Muscle layer of colon (tissue), 2 donors: ENCODE data around the gene CPEB2.

Experiments
- H3K27ac ChIP-seq: one replicate; pipeline ENCODE4 v1.7.0; 2013; ENCODE audit warnings: low read depth, mild to moderate bottlenecking, low read length, moderate library complexity
- H3K27me3 ChIP-seq, 2 donors: one replicate each; pipeline ENCODE4 v1.7.0; 2013; ENCODE audit warnings: low read length in 2 of 2, mild to moderate bottlenecking in 2 of 2; ENCODE audit not compliant: insufficient read depth in 2 of 2, control insufficient read depth in 1 of 2
- H3K36me3 ChIP-seq: one replicate; pipeline ENCODE4 v1.7.0; 2013; ENCODE audit warnings: mild to moderate bottlenecking, low read length; ENCODE audit not compliant: insufficient read depth
- H3K4me1 ChIP-seq: one replicate; pipeline ENCODE4 v1.7.0; 2013; ENCODE audit warnings: mild to moderate bottlenecking, low read length; ENCODE audit not compliant: insufficient read depth
- H3K4me3 ChIP-seq, 2 donors: one replicate each; pipeline ENCODE4 v1.7.0; 2013; ENCODE audit warnings: low read length in 2 of 2, low read depth in 1 of 2, mild to moderate bottlenecking in 1 of 2, moderate library complexity in 1 of 2
- H3K9ac ChIP-seq: one replicate; pipeline ENCODE4 v1.7.0; 2013; ENCODE audit warnings: low read length
- H3K9me3 ChIP-seq: one replicate; pipeline ENCODE4 v1.7.0; 2013; ENCODE audit warnings: mild to moderate bottlenecking, low read length
- donor health status: abdominal sarcoma.
- donor health status: Adenocarcinoma of cecum.

The CPEB2 gene

DNA sequence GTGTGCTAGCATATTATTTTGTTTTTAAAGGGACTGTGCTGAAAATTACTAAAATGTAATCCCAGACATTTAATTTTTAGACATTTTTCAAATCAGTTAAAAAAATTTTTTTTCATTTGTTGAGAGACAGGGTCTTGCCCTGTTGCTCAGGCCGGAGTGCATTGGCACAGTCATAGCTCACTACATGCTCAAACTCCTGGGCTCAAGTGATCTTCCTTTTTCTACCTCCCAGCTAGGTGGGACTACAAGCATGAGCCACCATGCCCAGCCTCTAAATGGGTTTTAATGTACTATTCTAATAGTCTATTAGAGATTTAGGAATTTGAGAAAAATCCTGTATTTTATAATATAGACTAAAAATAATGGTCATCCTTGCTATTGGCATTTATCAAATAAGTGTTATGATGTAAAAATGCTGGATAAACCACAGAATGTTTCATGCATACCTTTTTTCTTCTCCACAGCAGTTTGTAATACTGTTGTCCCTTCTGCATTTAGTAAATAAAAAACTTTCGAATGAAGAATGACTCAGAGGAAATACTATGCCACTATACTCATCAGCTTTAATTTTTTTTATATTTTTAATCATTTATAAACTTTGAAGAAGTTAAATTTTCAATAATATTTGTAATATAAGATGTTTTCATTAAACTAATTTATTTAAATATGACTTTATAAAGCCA, 29.9 kb downstream of the CPEB2 start:
- H3K9me3 ChIP-seq, result no peaks in the 10 kb centered on the region
- H3K9ac ChIP-seq, result no peak overlapping the region
- H3K4me3 ChIP-seq, result no peak overlapping the region
- H3K27ac ChIP-seq, result no peak overlapping the region
- peaks cover 40% of the 10 kb centered on the region for H3K4me1 ChIP-seq
- no peaks in the 10 kb centered on the region for H3K27me3 ChIP-seq
- peaks cover 12% of the 10 kb centered on the region for H3K36me3 ChIP-seq

GRCh38 chr4:15034071-15034764, 31.9 kb downstream of the CPEB2 start:
- no peaks in the 10 kb centered on the region for H3K27me3 ChIP-seq
- H3K9me3 ChIP-seq, result no peaks in the 10 kb centered on the region
- peaks cover 12% of the 10 kb centered on the region for H3K36me3 ChIP-seq
- H3K9ac ChIP-seq, result no peak overlapping the region
- peaks cover 40% of the 10 kb centered on the region for H3K4me1 ChIP-seq
- no peak overlapping the region for H3K4me3 ChIP-seq
- H3K27ac ChIP-seq, result no peak overlapping the region

- Histone ChIP-seq H3K36me3 (peaks cover 12% of the 10 kb centered on the region), H3K27ac (no peak overlapping the region), H3K4me1 (peaks cover 40% of the 10 kb centered on the region), H3K9me3 (no peaks in the 10 kb centered on the region), H3K27me3 (no peaks in the 10 kb centered on the region), H3K9ac (no peak overlapping the region), H3K4me3 (no peak overlapping the region)
Measured at GRCh38 chr4:15035159-15035558, 32.9 kb downstream of the CPEB2 start.

DNA sequence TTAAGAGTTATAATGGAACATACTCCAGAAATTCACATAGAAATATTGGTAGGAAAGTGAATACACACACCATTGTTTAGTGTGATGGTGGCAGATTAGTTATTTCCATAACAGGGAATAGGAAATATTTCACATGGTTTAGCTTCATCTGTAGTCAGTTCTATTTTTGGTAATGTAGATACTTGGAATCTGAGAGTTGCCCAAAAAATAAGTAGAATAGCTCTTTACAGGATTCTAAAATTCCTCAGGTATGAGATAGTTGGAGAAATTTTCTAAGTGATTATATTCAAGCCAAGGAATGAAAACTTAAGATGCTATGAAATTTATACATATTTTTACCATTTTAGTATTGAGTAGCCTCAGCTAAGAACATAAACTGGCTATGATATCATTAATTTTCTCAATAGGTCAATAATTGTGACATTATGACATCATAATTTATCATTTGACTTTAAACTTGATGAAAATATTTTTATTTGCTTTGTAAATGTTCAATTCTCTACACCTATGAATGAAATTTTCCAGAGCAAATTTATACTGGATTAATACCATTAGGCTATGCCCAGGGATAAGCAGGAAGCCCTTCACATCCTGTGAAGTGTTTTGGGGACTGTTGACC, 35.8 kb downstream of the CPEB2 start:
- H3K9ac ChIP-seq, result no peak overlapping the region
- peaks cover 12% of the 10 kb centered on the region for H3K36me3 ChIP-seq
- no peaks in the 10 kb centered on the region for H3K9me3 ChIP-seq
- H3K4me3 ChIP-seq, result no peak overlapping the region
- H3K27ac ChIP-seq, result no peak overlapping the region
- H3K27me3 ChIP-seq, result no peaks in the 10 kb centered on the region
- H3K4me1 ChIP-seq, result peaks cover 31% of the 10 kb centered on the region

DNA sequence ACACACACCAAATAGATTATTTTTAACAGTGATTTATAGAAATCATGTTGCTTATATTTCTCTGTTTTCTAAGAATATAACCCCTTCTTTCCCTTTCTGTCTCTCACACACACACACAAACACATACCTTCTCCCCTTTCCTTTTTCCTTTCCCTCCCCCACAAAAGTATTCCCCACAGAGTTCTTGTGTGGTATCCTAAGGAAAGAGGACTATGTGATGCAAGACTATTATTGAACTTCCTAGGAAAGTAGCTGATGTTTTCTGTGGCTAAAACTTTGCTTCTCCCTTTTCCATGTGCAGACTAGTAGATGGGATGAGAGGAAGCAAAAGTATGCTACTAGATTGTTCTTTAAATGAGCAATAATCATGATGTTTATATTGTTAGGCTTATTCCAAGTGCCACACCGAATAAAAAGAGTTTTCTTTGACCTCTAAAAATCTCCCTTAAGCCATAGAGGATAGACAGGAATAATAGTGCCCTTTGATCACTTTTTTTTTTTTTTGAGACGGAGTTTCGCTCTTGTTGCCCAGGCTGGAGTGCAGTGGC, 38.7 kb downstream of the CPEB2 start:
- no peaks in the 10 kb centered on the region for H3K36me3 ChIP-seq
- no peaks in the 10 kb centered on the region for H3K9me3 ChIP-seq
- no peak overlapping the region for H3K4me3 ChIP-seq
- H3K27me3 ChIP-seq, result no peaks in the 10 kb centered on the region
- no peak overlapping the region for H3K9ac ChIP-seq
- peaks cover 17% of the 10 kb centered on the region for H3K4me1 ChIP-seq
- H3K27ac ChIP-seq, result no peak overlapping the region

GRCh38 chr4:15042529-15043167, 40.4 kb downstream of the CPEB2 start:
- H3K9me3 ChIP-seq, result no peaks in the 10 kb centered on the region
- no peak overlapping the region for H3K4me3 ChIP-seq
- no peak overlapping the region for H3K27ac ChIP-seq
- H3K27me3 ChIP-seq, result no peaks in the 10 kb centered on the region
- H3K9ac ChIP-seq, result no peak overlapping the region
- peaks cover 17% of the 10 kb centered on the region for H3K4me1 ChIP-seq
- H3K36me3 ChIP-seq, result no peaks in the 10 kb centered on the region

DNA sequence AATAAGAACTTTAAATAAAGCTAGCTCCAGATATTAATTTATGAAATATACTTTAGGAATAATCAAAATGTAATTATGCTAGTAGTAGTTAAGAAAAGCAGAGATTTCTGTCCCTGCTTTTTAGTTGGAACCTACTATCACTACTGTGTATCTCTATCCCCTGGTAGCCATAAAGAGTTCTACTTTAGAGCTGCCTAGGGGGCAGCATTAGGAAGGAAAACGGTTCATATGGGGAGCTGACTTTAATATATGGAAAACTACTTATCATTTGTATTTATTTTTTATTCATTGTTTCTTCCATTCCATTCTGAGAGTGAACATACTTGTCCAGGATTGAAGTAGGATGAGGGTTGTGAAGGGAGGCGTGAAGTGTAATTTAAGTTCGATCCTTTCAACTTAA, 40.9 kb downstream of the CPEB2 start:
- Histone ChIP-seq H3K9me3 (no peaks in the 10 kb centered on the region), H3K36me3 (no peaks in the 10 kb centered on the region), H3K27me3 (no peaks in the 10 kb centered on the region), H3K4me3 (no peak overlapping the region), H3K27ac (no peak overlapping the region), H3K4me1 (peaks cover 17% of the 10 kb centered on the region), H3K9ac (no peak overlapping the region)

GRCh38 chr4:15043922-15044321, 41.6 kb downstream of the CPEB2 start:
- Histone ChIP-seq H3K4me1 (peaks cover 17% of the 10 kb centered on the region), H3K27ac (no peak overlapping the region), H3K9ac (no peak overlapping the region)

GRCh38 chr4:15054541-15054940, 52.3 kb downstream of the CPEB2 start:
- Histone ChIP-seq H3K36me3 (peaks cover 28% of the 10 kb centered on the region), H3K4me3 (no peak overlapping the region), H3K4me1 (no peaks in the 10 kb centered on the region), H3K27ac (no peak overlapping the region), H3K27me3 (no peaks in the 10 kb centered on the region), H3K9me3 (no peaks in the 10 kb centered on the region), H3K9ac (no peak overlapping the region)

More at GRCh38 chr4:15043922-15044321, 41.6 kb downstream of the CPEB2 start:
- Histone ChIP-seq H3K27me3 (no peaks in the 10 kb centered on the region), H3K9me3 (no peaks in the 10 kb centered on the region), H3K4me3 (no peak overlapping the region), H3K36me3 (no peaks in the 10 kb centered on the region)

GRCh38 chr4:15060213-15060612, 57.9 kb downstream of the CPEB2 start:
- Histone ChIP-seq H3K27me3 (no peaks in the 10 kb centered on the region), H3K9me3 (no peaks in the 10 kb centered on the region), H3K4me1 (no peaks in the 10 kb centered on the region), H3K36me3 (peaks cover 55% of the 10 kb centered on the region), H3K27ac (no peak overlapping the region), H3K9ac (no peak overlapping the region), H3K4me3 (no peak overlapping the region)

- H3K9ac ChIP-seq, result no peak overlapping the region
- H3K4me1 ChIP-seq, result no peaks in the 10 kb centered on the region
- H3K27me3 ChIP-seq, result no peaks in the 10 kb centered on the region
- no peak overlapping the region for H3K27ac ChIP-seq
- no peak overlapping the region for H3K4me3 ChIP-seq
- H3K9me3 ChIP-seq, result no peaks in the 10 kb centered on the region
- peaks cover 60% of the 10 kb centered on the region for H3K36me3 ChIP-seq
Measured at GRCh38 chr4:15063341-15063740, 61.1 kb downstream of the CPEB2 start.
